Fibroblast of villous mesenchyme (primary cell): ENCODE data around the gene MBNL3. TPM values are rescaled to one million over a fixed set of nuclear protein-coding genes. Genes with fewer than 3 reads are reported as not detected.

Experiments used
- DNase-seq: peaks from one replicate; pipeline ENCODE4 v3.0.0-alpha.2; 2010; ENCODE audit warnings: low read depth
- H3K4me3 ChIP-seq: 2 replicates; pipeline ENCODE4 v1.5.1; 2011; ENCODE audit warnings: low read depth, mild to moderate bottlenecking, low read length
- total RNA-seq: library from RNA; depleted of rRNA; stranded (reverse); fragments of >200 nt; gene quantifications from 2 replicates; pipeline ENCODE4 v1.2.3, GENCODE V29; 2012
- TF ChIP-seq, protein P1 (sequence below): IDR thresholded peaks from 2 replicates; pipeline ENCODE4 v1.5.1; 2012; ENCODE audit warnings: low read depth, mild to moderate bottlenecking, low read length; ENCODE audit not compliant: insufficient read depth

Gene MBNL3
- total RNA-seq, 1 donor, result 4.3 TPM

- no peak for DNase-seq
- TF ChIP-seq, protein P1, sequence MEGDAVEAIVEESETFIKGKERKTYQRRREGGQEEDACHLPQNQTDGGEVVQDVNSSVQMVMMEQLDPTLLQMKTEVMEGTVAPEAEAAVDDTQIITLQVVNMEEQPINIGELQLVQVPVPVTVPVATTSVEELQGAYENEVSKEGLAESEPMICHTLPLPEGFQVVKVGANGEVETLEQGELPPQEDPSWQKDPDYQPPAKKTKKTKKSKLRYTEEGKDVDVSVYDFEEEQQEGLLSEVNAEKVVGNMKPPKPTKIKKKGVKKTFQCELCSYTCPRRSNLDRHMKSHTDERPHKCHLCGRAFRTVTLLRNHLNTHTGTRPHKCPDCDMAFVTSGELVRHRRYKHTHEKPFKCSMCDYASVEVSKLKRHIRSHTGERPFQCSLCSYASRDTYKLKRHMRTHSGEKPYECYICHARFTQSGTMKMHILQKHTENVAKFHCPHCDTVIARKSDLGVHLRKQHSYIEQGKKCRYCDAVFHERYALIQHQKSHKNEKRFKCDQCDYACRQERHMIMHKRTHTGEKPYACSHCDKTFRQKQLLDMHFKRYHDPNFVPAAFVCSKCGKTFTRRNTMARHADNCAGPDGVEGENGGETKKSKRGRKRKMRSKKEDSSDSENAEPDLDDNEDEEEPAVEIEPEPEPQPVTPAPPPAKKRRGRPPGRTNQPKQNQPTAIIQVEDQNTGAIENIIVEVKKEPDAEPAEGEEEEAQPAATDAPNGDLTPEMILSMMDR, result no peak
Observed at GRCh38 chrX:132401935-132402334, 86.9 kb downstream of the MBNL3 start.

DNA sequence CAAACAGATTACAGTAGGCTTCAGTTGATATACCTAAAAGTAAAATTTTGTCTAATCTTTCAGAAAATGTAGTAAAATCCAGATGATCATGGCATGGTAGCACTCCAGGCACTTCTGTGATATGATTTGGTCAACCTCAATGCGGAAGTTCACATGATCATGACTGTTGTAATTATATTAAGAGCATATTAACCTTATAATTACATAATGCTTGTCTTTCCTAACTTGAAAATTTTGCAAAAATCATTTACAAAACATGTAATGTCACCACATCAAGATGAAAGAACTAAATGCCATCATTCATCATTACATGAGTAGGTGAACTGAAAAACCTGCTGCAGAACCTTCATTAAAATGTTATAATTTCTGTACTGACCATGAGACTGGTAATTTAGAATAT, 88.1 kb downstream of the MBNL3 start:
- no peak overlapping the region for H3K4me3 ChIP-seq
- TF ChIP-seq, protein P1, result no peak
- no peak for DNase-seq

More at GRCh38 chrX:132401935-132402334, 86.9 kb downstream of the MBNL3 start:
- H3K4me3 ChIP-seq, result no peak overlapping the region

DNA sequence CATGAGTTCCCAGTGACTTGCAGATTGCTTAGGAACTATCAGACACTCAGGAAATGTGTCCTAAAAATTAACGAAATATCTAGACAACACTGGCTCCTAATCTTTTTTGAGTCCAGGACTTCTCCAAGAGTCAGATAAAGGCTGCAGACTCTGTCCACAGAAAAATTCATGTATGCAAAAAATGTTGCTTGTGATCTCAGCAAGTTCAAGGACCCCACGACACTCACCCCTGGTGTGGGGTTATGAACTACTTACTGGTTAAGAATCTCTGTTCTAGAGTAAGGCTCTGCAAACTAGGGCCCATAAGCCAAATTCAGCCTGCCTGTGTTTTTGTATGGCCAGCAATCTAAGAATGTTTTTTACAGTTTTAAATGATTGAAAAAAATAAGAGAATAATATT, 93.2 kb downstream of the MBNL3 start:
- TF ChIP-seq, protein P1, result no peak
- no peak for DNase-seq
- H3K4me3 ChIP-seq, result no peak overlapping the region

DNA sequence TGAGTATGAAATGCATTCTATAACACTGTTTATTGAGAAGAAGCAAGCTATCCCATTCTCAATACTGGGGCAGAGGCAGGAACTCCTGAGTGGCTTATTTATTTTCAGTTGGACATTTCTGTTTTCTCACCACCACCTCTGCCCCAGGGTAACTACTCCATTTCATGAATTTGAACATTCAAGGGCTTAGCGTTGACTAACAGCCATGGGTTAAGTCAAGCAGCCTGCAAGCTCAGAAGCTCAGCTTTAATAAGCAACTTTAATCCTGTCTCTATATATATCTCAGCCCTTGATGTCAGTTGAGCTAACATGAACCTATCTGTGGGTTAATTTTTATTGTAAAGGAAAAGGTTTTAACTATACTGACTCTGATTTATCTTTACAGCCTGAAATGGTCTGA, 93.8 kb downstream of the MBNL3 start:
- DNase-seq, result peak; percentile 60
- H3K4me3 ChIP-seq, result no peak overlapping the region
- TF ChIP-seq, protein P1, result no peak

- no peak for DNase-seq
- TF ChIP-seq, protein P1, result no peak
- H3K4me3 ChIP-seq, result no peak overlapping the region
Observed at GRCh38 chrX:132394591-132394990, 94.2 kb downstream of the MBNL3 start.

DNA sequence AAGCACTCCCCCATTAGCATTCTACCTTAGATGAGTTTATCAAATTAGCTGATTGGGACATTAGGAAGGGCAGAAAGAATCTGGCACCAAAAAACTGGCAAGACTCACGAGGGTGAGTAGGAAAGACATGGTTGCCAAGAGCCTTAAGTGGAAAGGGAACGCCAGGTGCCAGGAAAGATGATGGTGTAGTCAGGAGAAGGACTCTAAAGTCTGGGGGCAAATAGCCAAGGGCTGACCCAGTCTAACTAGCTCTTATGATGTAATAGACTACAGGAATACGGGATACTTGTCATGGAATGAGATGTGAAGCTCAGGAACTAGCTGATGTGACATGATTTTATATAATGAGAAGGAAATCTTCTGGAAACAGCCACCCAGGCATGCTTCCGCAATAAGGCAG, 94.8 kb downstream of the MBNL3 start:
- TF ChIP-seq, protein P1, result no peak
- no peak overlapping the region for H3K4me3 ChIP-seq
- no peak for DNase-seq

GRCh38 chrX:132393485-132393884, 95.4 kb downstream of the MBNL3 start:
- H3K4me3 ChIP-seq, result no peak overlapping the region
- DNase-seq, result no peak
- TF ChIP-seq, protein P1, result no peak
